HUES6 (cell line): ENCODE measurements around the gene PAN3.
A peak's percentile ranks its signal among the peaks of the same experiment; 100 is the strongest.

ENCODE experiments used
- H3K27ac ChIP-seq: 2 replicates; pipeline ENCODE4 v1.7.0; 2013; ENCODE audit warnings: low read depth, mild to moderate bottlenecking, low read length, inconsistent platforms
- H3K27me3 ChIP-seq: 2 replicates; pipeline ENCODE4 v1.6.1; 2013; ENCODE audit warnings: low read length; ENCODE audit not compliant: control insufficient read depth, insufficient read depth
- H3K36me3 ChIP-seq: 2 replicates; pipeline ENCODE4 v1.6.1; 2013; ENCODE audit warnings: low read length; ENCODE audit not compliant: control insufficient read depth, insufficient read depth
- H3K4me1 ChIP-seq: 2 replicates; pipeline ENCODE4 v1.6.1; 2013; ENCODE audit warnings: low read length; ENCODE audit not compliant: control insufficient read depth, insufficient read depth
- H3K4me3 ChIP-seq: 2 replicates; pipeline ENCODE4 v1.5.1; 2013; ENCODE audit warnings: low read depth, low read length
- H3K9ac ChIP-seq: one replicate; pipeline ENCODE4 v1.6.1; 2013; ENCODE audit warnings: mild to moderate bottlenecking, low read length
- H3K9me3 ChIP-seq: 2 replicates; pipeline ENCODE4 v1.6.1; 2013; ENCODE audit warnings: low read depth, low read length; ENCODE audit not compliant: control insufficient read depth, insufficient read depth

PAN3 gene

DNA sequence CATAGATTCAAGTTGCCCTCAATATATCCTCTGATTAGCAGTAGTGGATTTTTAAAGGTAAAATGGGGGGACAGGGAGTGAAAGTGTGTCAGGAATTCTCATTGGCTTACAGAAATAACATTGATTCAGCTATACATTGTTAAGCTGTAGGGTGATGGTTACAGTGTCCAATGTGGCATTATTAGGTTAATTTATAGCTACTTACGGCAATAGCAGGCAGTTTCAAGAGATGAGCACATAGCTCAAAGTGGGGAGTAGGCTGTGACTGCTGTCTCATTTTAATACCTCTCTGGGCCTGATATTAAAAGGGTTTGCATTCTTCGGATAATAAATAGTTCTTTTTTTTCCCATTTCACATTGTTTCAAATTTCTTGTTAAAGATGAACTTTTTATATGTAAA is 34.6 kb downstream of the PAN3 start:
- Histone ChIP-seq H3K4me3 (no peak overlapping the region), H3K36me3 (peaks cover 28% of the 10 kb centered on the region), H3K9ac (no peak overlapping the region), H3K27ac (peak overlapping the region; percentile 53; the same call in 1 of the 2 replicates), H3K4me1 (peaks cover 4% of the 10 kb centered on the region; the same call in 1 of the 2 replicates), H3K9me3 (no peaks in the 10 kb centered on the region), H3K27me3 (no peaks in the 10 kb centered on the region)

DNA sequence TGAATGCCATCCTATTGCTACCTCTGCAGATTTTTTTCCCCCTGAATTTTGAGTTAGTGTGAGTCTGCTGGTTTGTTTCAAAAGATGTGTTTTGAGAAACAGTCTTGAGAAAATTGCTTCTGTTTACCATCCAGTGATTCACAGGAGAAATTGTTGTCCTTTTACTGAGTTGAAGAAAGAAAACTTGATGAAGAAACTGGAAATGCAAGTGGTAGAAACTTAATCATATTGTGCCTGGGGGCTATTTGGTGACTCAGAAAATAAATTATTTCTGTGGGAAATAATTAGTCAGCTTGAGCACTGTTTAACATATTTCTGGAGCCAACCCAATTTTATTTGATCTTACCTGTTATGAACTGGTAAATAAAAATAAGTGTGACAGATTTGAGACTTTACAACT is 35.4 kb downstream of the PAN3 start:
- Histone ChIP-seq H3K4me1 (peaks cover 4% of the 10 kb centered on the region; the same call in 1 of the 2 replicates), H3K4me3 (no peak overlapping the region), H3K9ac (no peak overlapping the region), H3K27me3 (no peaks in the 10 kb centered on the region), H3K27ac (no peak overlapping the region), H3K9me3 (no peaks in the 10 kb centered on the region), H3K36me3 (peaks cover 32% of the 10 kb centered on the region)

DNA sequence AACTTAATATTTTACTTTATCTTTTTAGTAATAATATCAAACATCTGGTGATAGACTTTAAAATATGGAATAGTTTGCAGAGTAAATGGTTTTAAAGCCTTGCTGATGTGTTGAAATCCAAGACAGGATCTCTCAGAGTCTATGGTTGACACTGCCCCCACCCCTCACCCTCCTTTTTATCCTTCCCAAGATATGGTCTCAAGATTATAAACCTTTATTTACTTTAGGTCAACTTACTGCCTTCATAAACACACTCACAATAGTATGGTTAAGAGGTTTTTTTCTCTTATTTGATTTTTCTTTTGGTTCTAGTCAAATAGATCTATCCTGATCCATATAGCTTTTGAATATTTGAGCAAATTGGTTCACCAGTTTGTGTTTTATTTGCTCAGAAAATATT is 39.0 kb downstream of the PAN3 start:
- Histone ChIP-seq H3K4me3 (no peak overlapping the region), H3K36me3 (peaks cover 33% of the 10 kb centered on the region)

DNA sequence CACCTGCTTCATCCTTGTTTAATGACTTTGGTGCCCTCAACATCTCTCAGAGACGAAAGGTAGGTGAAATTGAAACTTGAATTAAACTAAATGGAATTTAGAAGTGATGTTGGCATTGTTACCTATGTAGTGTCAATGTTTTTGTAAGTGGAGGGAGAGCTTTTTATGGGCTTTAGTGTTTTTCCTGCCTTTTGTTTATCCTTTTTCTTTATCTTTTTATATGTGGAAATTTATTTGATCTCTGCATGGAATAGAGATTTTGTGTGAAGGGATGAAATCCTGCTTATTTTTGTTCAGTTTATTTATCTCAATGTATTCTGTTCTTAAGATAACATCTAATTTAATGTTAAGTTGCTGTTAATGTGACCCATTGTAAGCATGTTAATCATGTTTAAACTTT is 39.5 kb downstream of the PAN3 start:
- H3K9me3 ChIP-seq, result no peaks in the 10 kb centered on the region
- no peak overlapping the region for H3K4me3 ChIP-seq
- H3K27ac ChIP-seq, result no peak overlapping the region
- no peaks in the 10 kb centered on the region for H3K27me3 ChIP-seq
- H3K4me1 ChIP-seq, result peaks cover 1% of the 10 kb centered on the region; the same call in 1 of the 2 replicates
- H3K36me3 ChIP-seq, result peaks cover 33% of the 10 kb centered on the region
- H3K9ac ChIP-seq, result no peak overlapping the region

More for the DNA sequence above, 39.0 kb downstream of the PAN3 start:
- no peaks in the 10 kb centered on the region for H3K9me3 ChIP-seq
- H3K27ac ChIP-seq, result no peak overlapping the region
- no peaks in the 10 kb centered on the region for H3K27me3 ChIP-seq
- H3K4me1 ChIP-seq, result peaks cover 4% of the 10 kb centered on the region; the same call in 1 of the 2 replicates
- no peak overlapping the region for H3K9ac ChIP-seq

DNA sequence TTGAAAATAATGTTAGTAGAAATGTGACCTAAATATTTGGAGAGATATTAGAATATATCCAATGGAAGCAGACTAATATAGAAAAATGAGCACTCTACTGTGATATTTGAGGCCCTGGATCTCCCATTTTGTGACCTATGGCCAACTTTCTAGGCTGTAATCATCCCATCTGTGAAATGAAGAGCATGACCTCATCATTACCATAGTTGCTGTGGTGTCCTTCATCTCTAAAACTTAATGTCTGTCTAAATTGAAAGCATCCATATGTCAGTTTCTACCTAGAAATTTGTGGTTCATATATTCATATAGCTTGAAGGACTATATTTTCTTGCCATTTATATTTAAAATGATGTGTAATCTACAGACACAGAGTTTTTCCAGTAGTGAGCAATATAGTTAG is 41.6 kb downstream of the PAN3 start:
- Histone ChIP-seq H3K4me1 (no peaks in the 10 kb centered on the region), H3K9me3 (no peaks in the 10 kb centered on the region), H3K27ac (no peak overlapping the region), H3K36me3 (peaks cover 31% of the 10 kb centered on the region), H3K27me3 (no peaks in the 10 kb centered on the region), H3K9ac (no peak overlapping the region), H3K4me3 (no peak overlapping the region)

DNA sequence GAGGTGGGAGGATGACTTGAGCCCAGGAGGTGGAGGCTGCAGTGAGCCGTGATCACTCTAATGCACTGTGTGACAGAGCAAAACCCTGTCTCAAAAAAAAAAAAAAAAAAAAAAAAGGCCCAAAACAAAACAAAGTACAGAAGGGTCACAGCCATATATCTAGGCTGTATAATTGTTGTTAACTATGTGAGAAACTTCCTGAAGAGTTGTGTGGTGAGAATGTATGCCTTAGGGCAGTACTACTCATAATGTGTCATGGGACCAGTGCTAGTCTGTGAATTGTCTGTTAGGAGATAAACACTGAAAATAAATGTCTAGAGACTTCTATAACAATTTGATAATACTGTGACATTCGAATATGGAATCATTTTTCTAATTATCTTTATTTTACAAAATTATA is 43.1 kb downstream of the PAN3 start:
- Histone ChIP-seq H3K9me3 (no peaks in the 10 kb centered on the region), H3K27ac (no peak overlapping the region), H3K9ac (no peak overlapping the region), H3K36me3 (peaks cover 18% of the 10 kb centered on the region), H3K4me3 (no peak overlapping the region), H3K27me3 (no peaks in the 10 kb centered on the region), H3K4me1 (no peaks in the 10 kb centered on the region)

DNA sequence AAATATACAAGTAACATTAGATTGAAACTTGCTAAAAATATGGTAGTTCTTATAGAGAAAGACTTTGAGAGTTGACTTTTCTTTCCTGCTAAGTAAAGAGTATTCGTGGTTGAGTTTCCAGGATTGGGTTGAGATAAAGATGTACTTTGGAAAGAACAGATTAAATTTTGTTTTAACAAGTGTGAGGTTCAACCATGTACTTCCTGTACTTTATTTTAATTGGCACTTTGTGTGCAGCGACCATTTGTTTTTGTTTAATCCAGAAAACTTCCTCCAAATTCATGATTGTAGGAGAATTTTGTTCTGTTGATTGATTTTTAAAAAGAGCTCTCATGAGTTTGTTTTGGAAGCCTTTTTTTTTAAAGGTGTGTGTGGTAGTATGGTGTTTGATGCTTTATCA is 46.9 kb downstream of the PAN3 start:
- H3K9ac ChIP-seq, result no peak overlapping the region
- H3K9me3 ChIP-seq, result no peaks in the 10 kb centered on the region
- H3K27ac ChIP-seq, result no peak overlapping the region
- peaks cover 4% of the 10 kb centered on the region for H3K36me3 ChIP-seq
- no peak overlapping the region for H3K4me3 ChIP-seq
- no peaks in the 10 kb centered on the region for H3K4me1 ChIP-seq
- H3K27me3 ChIP-seq, result no peaks in the 10 kb centered on the region

DNA sequence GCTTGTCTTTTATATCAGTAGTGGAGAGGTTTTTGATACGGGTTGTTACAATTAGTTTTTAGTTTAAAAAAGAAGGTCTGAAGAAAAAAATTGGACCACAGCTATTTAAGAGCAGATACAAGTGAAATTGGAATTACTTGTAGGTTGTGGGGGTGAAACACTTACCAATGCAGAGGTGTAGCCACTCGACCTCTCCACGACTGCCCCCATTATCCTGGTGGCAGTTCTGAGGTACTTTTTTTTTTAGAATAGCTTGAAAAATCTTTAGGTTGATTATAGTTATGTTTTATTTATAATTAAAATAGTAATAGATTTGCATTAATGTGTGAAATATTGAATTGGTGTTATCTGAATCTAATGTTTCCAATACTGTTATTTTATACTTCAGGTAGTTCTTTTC is 60.7 kb downstream of the PAN3 start:
- H3K4me1 ChIP-seq, result no peaks in the 10 kb centered on the region
- H3K27ac ChIP-seq, result no peak overlapping the region
- H3K4me3 ChIP-seq, result no peak overlapping the region
- H3K36me3 ChIP-seq, result peaks cover 26% of the 10 kb centered on the region
- no peaks in the 10 kb centered on the region for H3K27me3 ChIP-seq
- no peaks in the 10 kb centered on the region for H3K9me3 ChIP-seq
- no peak overlapping the region for H3K9ac ChIP-seq

DNA sequence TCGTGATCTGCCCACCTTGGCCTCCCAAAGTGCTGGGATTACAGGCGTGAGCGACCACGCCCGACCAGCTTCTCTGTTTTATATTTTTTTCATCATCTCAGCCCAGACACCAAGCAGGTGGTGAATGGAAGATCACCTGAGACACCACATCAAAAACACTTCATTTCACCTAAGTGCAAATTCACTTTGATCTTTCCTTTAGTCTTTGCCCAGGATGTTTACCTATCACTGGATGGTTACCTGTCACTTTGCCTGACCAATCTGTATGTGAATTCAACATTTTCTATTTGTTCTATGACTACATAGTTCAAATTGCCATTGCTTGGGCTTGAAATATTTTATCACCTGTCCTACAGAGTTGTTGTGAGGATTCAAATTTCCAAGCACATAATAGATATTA is 65.7 kb downstream of the PAN3 start:
- H3K9me3 ChIP-seq, result no peaks in the 10 kb centered on the region
- no peaks in the 10 kb centered on the region for H3K27me3 ChIP-seq
- H3K36me3 ChIP-seq, result peaks cover 11% of the 10 kb centered on the region; the same call in 1 of the 2 replicates
- H3K4me1 ChIP-seq, result no peaks in the 10 kb centered on the region
- H3K9ac ChIP-seq, result no peak overlapping the region
- no peak overlapping the region for H3K4me3 ChIP-seq
- H3K27ac ChIP-seq, result no peak overlapping the region

DNA sequence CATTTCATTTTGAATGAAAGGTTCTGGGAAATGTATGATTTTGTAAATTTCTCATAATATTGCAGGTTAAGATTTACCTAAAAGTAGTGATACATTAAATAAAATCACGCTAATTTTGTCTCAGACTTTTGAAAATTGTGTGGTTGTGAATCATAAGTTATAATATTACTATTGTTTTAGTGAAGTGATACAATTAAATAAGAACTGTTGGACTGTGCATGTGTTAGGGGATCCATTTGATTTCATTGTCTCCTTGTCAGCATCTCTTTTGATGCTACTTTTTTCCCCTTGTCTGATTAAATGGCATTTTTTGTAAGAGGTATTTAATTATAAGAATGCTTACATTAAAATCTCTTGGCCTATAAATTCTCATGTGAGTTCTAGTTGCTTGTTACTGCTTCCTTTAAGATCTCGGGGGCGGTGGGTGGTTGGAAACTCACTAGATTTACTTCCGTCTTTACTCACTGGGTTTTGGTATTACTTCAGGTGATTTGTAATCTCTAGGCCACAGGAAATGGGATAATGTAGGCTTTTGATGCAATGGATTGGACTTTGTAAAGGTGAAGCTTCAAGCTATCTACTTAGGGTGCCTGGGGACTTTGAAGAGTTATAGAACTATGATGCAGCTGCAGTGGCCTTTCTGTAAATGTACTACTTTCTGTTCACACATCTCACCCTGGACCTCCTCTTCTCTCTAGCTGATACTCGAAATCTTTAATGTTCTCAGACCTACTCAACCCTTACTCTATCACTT is 66.5 kb downstream of the PAN3 start:
- H3K9me3 ChIP-seq, result no peaks in the 10 kb centered on the region
- no peak overlapping the region for H3K9ac ChIP-seq
- no peak overlapping the region for H3K4me3 ChIP-seq
- no peaks in the 10 kb centered on the region for H3K4me1 ChIP-seq
- H3K27me3 ChIP-seq, result no peaks in the 10 kb centered on the region
- no peak overlapping the region for H3K27ac ChIP-seq
- peaks cover 11% of the 10 kb centered on the region; the same call in 1 of the 2 replicates for H3K36me3 ChIP-seq

DNA sequence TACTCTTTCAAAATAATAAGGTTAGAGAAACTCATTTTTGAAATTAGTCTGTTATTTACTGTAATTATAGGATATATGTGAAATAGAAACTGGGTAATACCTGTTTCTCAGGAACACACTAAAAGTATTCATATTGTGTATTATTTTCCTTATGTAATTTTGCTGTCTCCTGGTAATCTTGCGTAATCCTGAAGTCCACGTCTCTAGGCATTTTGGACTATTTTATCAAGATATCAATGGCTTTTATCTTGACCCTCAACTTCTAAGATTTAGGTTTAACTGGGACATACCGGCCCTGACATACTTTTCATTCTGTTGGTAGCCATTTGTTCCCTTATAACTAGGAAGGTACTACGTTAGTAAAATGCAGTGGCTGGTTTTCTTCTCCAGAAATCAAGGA is 80.3 kb downstream of the PAN3 start:
- no peak overlapping the region for H3K4me3 ChIP-seq
- H3K9ac ChIP-seq, result no peak overlapping the region
- no peaks in the 10 kb centered on the region for H3K9me3 ChIP-seq
- H3K27ac ChIP-seq, result no peak overlapping the region
- peaks cover 6% of the 10 kb centered on the region for H3K36me3 ChIP-seq
- no peaks in the 10 kb centered on the region for H3K4me1 ChIP-seq
- no peaks in the 10 kb centered on the region for H3K27me3 ChIP-seq
